Measurements from ENCODE around the gene DMPK. TPM values are rescaled to one million over a fixed set of nuclear protein-coding genes. Genes with fewer than 3 reads are reported as not detected.

The DMPK gene
- total and polyA plus RNA-seq, 2 donors (not counting 1 experiment from before 2014, with no cell fraction given): 54.7 to 115 TPM

DNA sequence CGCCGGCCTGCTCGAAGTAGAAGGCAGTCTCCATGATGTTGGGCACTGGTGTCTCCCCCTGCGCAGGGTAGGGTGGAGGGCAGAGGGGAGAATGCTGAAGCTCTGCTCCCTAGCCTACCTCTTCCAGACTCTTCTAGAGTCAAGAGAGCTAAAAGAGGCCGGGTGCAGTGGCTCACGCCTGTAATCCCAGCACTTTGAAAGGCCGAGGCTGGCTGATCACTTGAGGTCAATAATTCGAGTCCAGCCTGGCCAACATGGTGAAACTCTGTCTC, 22.6 kb upstream of the DMPK start:
- H3K4me1 ChIP-seq (ENCODE audit: control insufficient read depth, extremely low read depth, insufficient read depth, low read length): peaks cover 11% of the 10 kb centered on the region
- no peak overlapping the region for H3K9ac ChIP-seq (ENCODE audit: insufficient read depth, low read length)
- no peaks in the 10 kb centered on the region for H3K9me3 ChIP-seq (ENCODE audit: control insufficient read depth, insufficient read depth, low read depth, low read length)
- H3K27ac ChIP-seq (ENCODE audit: insufficient read depth, low read length): no peak overlapping the region
- H3K27me3 ChIP-seq (ENCODE audit: control insufficient read depth, insufficient read depth, low read length): no peaks in the 10 kb centered on the region
- H3K4me2 ChIP-seq (ENCODE audit: extremely low read depth, insufficient read depth, low read length): no peak overlapping the region
- no peak overlapping the region for H3K4me3 ChIP-seq (replicated peaks in 1 of 4; ENCODE audit: control extremely low read depth in 1 of 4, insufficient read depth in 1 of 4, low read depth in 3 of 4, low read length in 4 of 4)
- no peaks in the 10 kb centered on the region for H3K36me3 ChIP-seq (ENCODE audit: control insufficient read depth, insufficient read depth, low read length)
- H2AFZ ChIP-seq (ENCODE audit: low read length): no peak overlapping the region
- DNase-seq (ENCODE audit: low read depth in 2 of 2): no peak
- no peaks in the 10 kb centered on the region for H3K79me2 ChIP-seq (ENCODE audit: control insufficient read depth, insufficient read depth, low read length)
- no peaks in the 10 kb centered on the region for H4K20me1 ChIP-seq (ENCODE audit: control insufficient read depth, extremely low read depth, insufficient read depth, low read length)
- TF ChIP-seq CTCF (conservative IDR thresholded peaks at IDR 0.05 in 1 of 2, IDR thresholded peaks at IDR 0.05 in 1 of 2; ENCODE audit: low read depth in 1 of 2, low read length in 2 of 2): no peak
- TF ChIP-seq EZH2 (IDR thresholded peaks at IDR 0.05; ENCODE audit: low read length, missing control alignments): no peak

- no peak for DNase-seq (ENCODE audit: low read depth in 2 of 2)
- H4K20me1 ChIP-seq (ENCODE audit: control insufficient read depth, extremely low read depth, insufficient read depth, low read length): no peaks in the 10 kb centered on the region
- H3K9me3 ChIP-seq (ENCODE audit: control insufficient read depth, insufficient read depth, low read depth, low read length): no peaks in the 10 kb centered on the region
- no peak overlapping the region for H3K27ac ChIP-seq (ENCODE audit: insufficient read depth, low read length)
- H3K4me2 ChIP-seq (ENCODE audit: extremely low read depth, insufficient read depth, low read length): no peak overlapping the region
- no peaks in the 10 kb centered on the region for H3K27me3 ChIP-seq (ENCODE audit: control insufficient read depth, insufficient read depth, low read length)
- no peak overlapping the region for H3K4me3 ChIP-seq (replicated peaks in 1 of 4; ENCODE audit: control extremely low read depth in 1 of 4, insufficient read depth in 1 of 4, low read depth in 3 of 4, low read length in 4 of 4)
- H3K79me2 ChIP-seq (ENCODE audit: control insufficient read depth, insufficient read depth, low read length): no peaks in the 10 kb centered on the region
- no peak overlapping the region for H2AFZ ChIP-seq (ENCODE audit: low read length)
- TF ChIP-seq CTCF (conservative IDR thresholded peaks at IDR 0.05 in 1 of 2, IDR thresholded peaks at IDR 0.05 in 1 of 2; ENCODE audit: low read depth in 1 of 2, low read length in 2 of 2) (no peak), EZH2 (IDR thresholded peaks at IDR 0.05; ENCODE audit: low read length, missing control alignments) (no peak)
- no peaks in the 10 kb centered on the region for H3K36me3 ChIP-seq (ENCODE audit: control insufficient read depth, insufficient read depth, low read length)
- peaks cover 9% of the 10 kb centered on the region for H3K4me1 ChIP-seq (ENCODE audit: control insufficient read depth, extremely low read depth, insufficient read depth, low read length)
- H3K9ac ChIP-seq (ENCODE audit: insufficient read depth, low read length): no peak overlapping the region
These were observed 22.1 kb upstream of the DMPK start for GRCh38 chr19:45804140-45804958.

DNA sequence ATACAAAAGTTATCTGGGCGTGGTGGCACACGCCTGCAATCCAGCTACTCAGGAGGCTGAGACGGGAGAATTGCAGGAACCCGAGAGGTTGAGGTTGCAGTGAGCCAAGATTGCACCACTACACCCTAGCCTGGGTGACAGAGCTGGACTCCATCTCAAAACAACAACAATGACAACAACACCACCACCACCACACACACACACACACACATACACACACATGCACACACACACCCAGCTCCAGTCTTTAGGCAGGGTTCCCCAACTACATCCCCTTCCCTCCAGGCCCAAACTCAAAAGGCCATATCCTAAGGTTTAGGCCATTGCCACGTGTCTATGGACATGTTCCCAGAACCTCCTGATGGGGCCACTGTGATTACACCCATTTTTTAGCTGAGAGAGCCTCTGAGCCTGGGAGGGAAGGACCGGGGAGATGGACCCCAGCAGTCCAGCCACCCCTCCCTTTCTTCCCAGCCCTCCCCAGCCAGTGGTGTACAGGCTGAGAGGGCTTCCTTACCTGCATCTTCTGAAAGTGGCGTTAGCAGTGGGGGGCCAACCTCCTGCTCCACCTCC, 19.4 kb upstream of the DMPK start:
- peaks cover 9% of the 10 kb centered on the region for H3K4me1 ChIP-seq (ENCODE audit: control insufficient read depth, extremely low read depth, insufficient read depth, low read length)
- no peaks in the 10 kb centered on the region for H3K9me3 ChIP-seq (ENCODE audit: control insufficient read depth, insufficient read depth, low read depth, low read length)
- TF ChIP-seq EZH2 (IDR thresholded peaks at IDR 0.05; ENCODE audit: low read length, missing control alignments): no peak
- no peak for TF ChIP-seq CTCF (conservative IDR thresholded peaks at IDR 0.05 in 1 of 2, IDR thresholded peaks at IDR 0.05 in 1 of 2; ENCODE audit: low read depth in 1 of 2, low read length in 2 of 2)

More for the DNA sequence above, 19.4 kb upstream of the DMPK start:
- H2AFZ ChIP-seq (ENCODE audit: low read length): no peak overlapping the region
- H3K27me3 ChIP-seq (ENCODE audit: control insufficient read depth, insufficient read depth, low read length): no peaks in the 10 kb centered on the region
- H3K36me3 ChIP-seq (ENCODE audit: control insufficient read depth, insufficient read depth, low read length): no peaks in the 10 kb centered on the region
- no peak for DNase-seq (ENCODE audit: low read depth in 2 of 2)
- H3K27ac ChIP-seq (ENCODE audit: insufficient read depth, low read length): no peak overlapping the region
- H3K79me2 ChIP-seq (ENCODE audit: control insufficient read depth, insufficient read depth, low read length): no peaks in the 10 kb centered on the region
- no peak overlapping the region for H3K4me3 ChIP-seq (replicated peaks in 1 of 4; ENCODE audit: control extremely low read depth in 1 of 4, insufficient read depth in 1 of 4, low read depth in 3 of 4, low read length in 4 of 4)
- H3K4me2 ChIP-seq (ENCODE audit: extremely low read depth, insufficient read depth, low read length): no peak overlapping the region
- no peaks in the 10 kb centered on the region for H4K20me1 ChIP-seq (ENCODE audit: control insufficient read depth, extremely low read depth, insufficient read depth, low read length)
- no peak overlapping the region for H3K9ac ChIP-seq (ENCODE audit: insufficient read depth, low read length)

All from fibroblast of lung (primary cell).